GM12878 (cell line): ENCODE measurements around the gene IFRD2.

ENCODE experiments used
- CREM ChIP-seq: IDR thresholded peaks from 2 replicates; pipeline ENCODE4 v1.6.1; 2014; ENCODE audit warnings: antibody characterized with exemption, low read depth
- HDAC2 ChIP-seq: fragments of 200-600 bp; sonication (generic); IDR thresholded peaks from 2 replicates; pipeline ENCODE4 v1.6.1; 2017
- NFYB ChIP-seq: IDR thresholded peaks from 2 replicates; pipeline ENCODE4 v1.6.1; 2011; ENCODE audit warnings: low read depth, mild to moderate bottlenecking, low read length, improper control_type of control experiment, moderate library complexity; ENCODE audit not compliant: insufficient read depth
- POLR2A ChIP-seq: IDR thresholded peaks from 2 replicates; pipeline ENCODE4 v1.6.1; 2011; ENCODE audit warnings: low read depth, mild to moderate bottlenecking, low read length
- TF ChIP-seq, protein P1 (sequence below), 3 experiments: IDR thresholded peaks in 2 of 3; conservative IDR thresholded peaks in 1 of 3; 2 replicates each; pipeline ENCODE4 v1.5.1; 2011; ENCODE audit warnings: low read depth in 3 of 3, low read length in 3 of 3, mild to moderate bottlenecking in 3 of 3, control low read depth in 2 of 3, moderate library complexity in 2 of 3, inconsistent platforms in 1 of 3, mixed read lengths in 1 of 3; ENCODE audit not compliant: control insufficient read depth in 2 of 3, insufficient read depth in 1 of 3; ENCODE audit errors: extremely low read depth in 1 of 3

DNA sequence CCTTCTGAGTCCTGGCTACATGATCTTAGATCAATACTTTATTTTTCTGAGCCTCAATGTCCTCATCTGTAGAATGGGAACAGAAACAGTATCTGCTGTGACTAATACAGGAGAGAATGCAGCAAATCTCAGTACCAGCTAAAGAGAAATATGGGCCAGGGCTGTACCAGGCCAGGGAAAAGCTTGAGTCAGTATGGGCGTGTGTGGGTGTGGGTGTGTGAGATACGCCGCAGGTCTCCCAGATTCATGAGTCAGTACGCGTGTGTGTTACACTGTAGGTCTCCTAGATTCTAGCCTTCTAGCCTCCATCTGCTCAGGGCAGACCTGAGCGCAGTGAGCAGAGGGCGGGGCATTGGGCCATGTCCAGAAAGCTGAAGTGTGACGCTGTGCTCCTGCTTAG is 41.0 kb downstream of the IFRD2 start:
- TF ChIP-seq CREM (no peak), NFYB (no peak), HDAC2 (no peak), POLR2A (no peak)
- TF ChIP-seq, protein P1, sequence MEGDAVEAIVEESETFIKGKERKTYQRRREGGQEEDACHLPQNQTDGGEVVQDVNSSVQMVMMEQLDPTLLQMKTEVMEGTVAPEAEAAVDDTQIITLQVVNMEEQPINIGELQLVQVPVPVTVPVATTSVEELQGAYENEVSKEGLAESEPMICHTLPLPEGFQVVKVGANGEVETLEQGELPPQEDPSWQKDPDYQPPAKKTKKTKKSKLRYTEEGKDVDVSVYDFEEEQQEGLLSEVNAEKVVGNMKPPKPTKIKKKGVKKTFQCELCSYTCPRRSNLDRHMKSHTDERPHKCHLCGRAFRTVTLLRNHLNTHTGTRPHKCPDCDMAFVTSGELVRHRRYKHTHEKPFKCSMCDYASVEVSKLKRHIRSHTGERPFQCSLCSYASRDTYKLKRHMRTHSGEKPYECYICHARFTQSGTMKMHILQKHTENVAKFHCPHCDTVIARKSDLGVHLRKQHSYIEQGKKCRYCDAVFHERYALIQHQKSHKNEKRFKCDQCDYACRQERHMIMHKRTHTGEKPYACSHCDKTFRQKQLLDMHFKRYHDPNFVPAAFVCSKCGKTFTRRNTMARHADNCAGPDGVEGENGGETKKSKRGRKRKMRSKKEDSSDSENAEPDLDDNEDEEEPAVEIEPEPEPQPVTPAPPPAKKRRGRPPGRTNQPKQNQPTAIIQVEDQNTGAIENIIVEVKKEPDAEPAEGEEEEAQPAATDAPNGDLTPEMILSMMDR (IDR thresholded peaks at IDR 0.05 in 2 of 3, conservative IDR thresholded peaks at IDR 0.05 in 1 of 3; ENCODE audit: control insufficient read depth in 2 of 3, extremely low read depth in 1 of 3, insufficient read depth in 1 of 3, low read depth in 3 of 3, low read length in 3 of 3) = no peak
